SK-N-SH (cell line): ENCODE data around the gene SLC22A23. TPM values are rescaled to one million over a fixed set of nuclear protein-coding genes. Genes with fewer than 3 reads are reported as not detected.

Experiments used
- CTCF ChIA-PET: fragments of 300-600, 350-600 bp; formaldehyde crosslinking; extraction: SDS; loops from one replicate; lab custom pipeline; 2021; lab: Yijun Ruan, JAX
- POLR2A ChIA-PET: fragments of 350-600 bp; sonication (Branson Sonifier 250); formaldehyde crosslinking; extraction: SDS; loops from one replicate; lab custom pipeline; 2020; ENCODE audit warnings: antibody characterized with exemption, inconsistent platforms; lab: Yijun Ruan, JAX
- DNase-seq: peaks from one replicate; pipeline ENCODE4 v3.0.0; 2012
- H2AFZ ChIP-seq: fragments of 200-600 bp; sonication (generic); 2 replicates; pipeline ENCODE4 v1.8.1; 2016; ENCODE audit warnings: antibody characterized with exemption, mild to moderate bottlenecking, low read depth
- H3F3A ChIP-seq: fragments of 200-600 bp; sonication (generic); replicated peaks from 2 replicates; pipeline ENCODE3; 2016; ENCODE audit warnings: antibody characterized with exemption, mild to moderate bottlenecking; ENCODE audit not compliant: insufficient read depth
- H3K27ac ChIP-seq, 2 experiments: fragments of 200-500 bp in 1 of 2; fragments of 200-600 bp in 1 of 2; sonication (Bioruptor generic) in 1 of 2; sonication (generic), shearing (Covaris generic) in 1 of 2; 2 replicates each; pipeline versions ENCODE4 v1.5.1 to v1.6.1; 2014 to 2016; ENCODE audit warnings: low read depth in 2 of 2, inconsistent platforms in 1 of 2, low read length in 1 of 2, mild to moderate bottlenecking in 1 of 2, mixed read lengths in 1 of 2
- H3K27me3 ChIP-seq: fragments of 200-600 bp; sonication (generic), shearing (Covaris generic); 2 replicates; pipeline ENCODE4 v1.6.1; 2016; ENCODE audit warnings: mixed run types; ENCODE audit not compliant: insufficient read depth
- H3K36me3 ChIP-seq, 2 experiments: fragments of 200-500 bp in 1 of 2; fragments of 200-600 bp in 1 of 2; sonication (Bioruptor generic) in 1 of 2; sonication (generic) in 1 of 2; replicated peaks in 1 of 2; 2 replicates each; pipeline versions ENCODE3 to v1.5.1; 2014 to 2016; ENCODE audit warnings: low read length in 1 of 2, mild to moderate bottlenecking in 1 of 2; ENCODE audit not compliant: insufficient read depth in 2 of 2, control insufficient read depth in 1 of 2
- H3K4me1 ChIP-seq, 2 experiments: fragments of 200-500 bp in 1 of 2; fragments of 200-600 bp in 1 of 2; sonication (Bioruptor generic) in 1 of 2; sonication (generic), shearing (Covaris generic) in 1 of 2; 2 replicates each; pipeline versions ENCODE4 v1.5.1 to v1.6.1; 2014 to 2016; ENCODE audit warnings: low read depth in 1 of 2, low read length in 1 of 2, mixed run types in 1 of 2; ENCODE audit not compliant: insufficient read depth in 2 of 2, control insufficient read depth in 1 of 2
- H3K4me2 ChIP-seq: fragments of 200-600 bp; sonication (generic), shearing (Covaris generic); 2 replicates; pipeline ENCODE4 v1.6.1; 2017; ENCODE audit warnings: mixed run types
- H3K4me3 ChIP-seq, 2 experiments: fragments of 200-500 bp in 1 of 2; fragments of 200-600 bp in 1 of 2; sonication (Bioruptor generic) in 1 of 2; sonication (generic), shearing (Covaris generic) in 1 of 2; 2 replicates each; pipeline versions ENCODE4 v1.5.1 to v1.8.1; 2014 to 2016; ENCODE audit warnings: low read depth in 2 of 2, inconsistent platforms in 1 of 2, low read length in 1 of 2, mild to moderate bottlenecking in 1 of 2, mixed read lengths in 1 of 2, moderate library complexity in 1 of 2
- H3K79me2 ChIP-seq: fragments of 200-600 bp; sonication (generic); 2 replicates; pipeline ENCODE4 v1.8.1; 2017; ENCODE audit warnings: mild to moderate bottlenecking; ENCODE audit not compliant: insufficient read depth
- H3K9ac ChIP-seq: fragments of 200-600 bp; sonication (generic); 2 replicates; pipeline ENCODE4 v1.6.1; 2017; ENCODE audit warnings: mixed run types
- H3K9me2 ChIP-seq: fragments of 200-600 bp; sonication (generic); 2 replicates; pipeline ENCODE4 v1.6.1; 2017; ENCODE audit warnings: mixed run types
- H3K9me3 ChIP-seq: fragments of 200-600 bp; sonication (generic); 2 replicates; pipeline ENCODE4 v1.6.1; 2017; ENCODE audit warnings: mixed run types, mild to moderate bottlenecking, moderate library complexity
- H4K20me1 ChIP-seq: fragments of 200-600 bp; sonication (generic); 2 replicates; pipeline ENCODE4 v1.6.1; 2017; ENCODE audit warnings: mild to moderate bottlenecking, mixed run types; ENCODE audit not compliant: insufficient read depth
- CHD2 ChIP-seq: fragments of 150-350 bp; IDR thresholded peaks from 2 replicates; pipeline ENCODE4 v1.6.1; 2018; ENCODE audit warnings: low read length; ENCODE audit not compliant: partially characterized antibody
- MXI1 ChIP-seq: IDR thresholded peaks from 2 replicates; pipeline ENCODE4 v1.6.1; 2012; ENCODE audit warnings: mild to moderate bottlenecking, low read depth, low read length, improper control_type of control experiment
- POLR2AphosphoS5 ChIP-seq: IDR thresholded peaks from 2 replicates; pipeline ENCODE4 v1.6.1; 2012; ENCODE audit warnings: low read depth, low read length
- WGBS: methylation state at CpG from one replicate; pipeline ENCODE4 v1.1.6; 2017; ENCODE audit warnings: low lambda C conversion rate; 5-methylcytosine and 5-hydroxymethylcytosine counted together
- polyA plus RNA-seq, 3 experiments: library from polyadenylated mRNA; depleted of rRNA; stranded (reverse); fragments of >200 nt; gene quantifications; 2 replicates each; pipeline ENCODE4 v1.2.3, GENCODE V29; 2012
- TF ChIP-seq, protein P1 (sequence below): IDR thresholded peaks from 2 replicates; pipeline ENCODE4 v1.6.1; 2012; ENCODE audit warnings: mild to moderate bottlenecking, low read depth, low read length, moderate library complexity
- TF ChIP-seq, protein P2 (sequence below): IDR thresholded peaks from 2 replicates; pipeline ENCODE4; 2012
- TF ChIP-seq, protein P3 (sequence below): IDR thresholded peaks from 2 replicates; pipeline ENCODE4 v1.4.0; 2012; ENCODE audit warnings: low read depth, borderline replicate concordance
- TF ChIP-seq, protein P4 (sequence below): IDR thresholded peaks from 2 replicates; pipeline ENCODE4 v1.4.0; 2012; ENCODE audit warnings: low read depth, borderline replicate concordance
- TF ChIP-seq, protein P5 (sequence below): IDR thresholded peaks from 2 replicates; pipeline ENCODE4 v1.4.0; 2012; ENCODE audit warnings: low read depth

SLC22A23 gene
- polyA plus RNA-seq, 1 of the 3 experiments (the other 2 are of a cell fraction): not detected

DNA sequence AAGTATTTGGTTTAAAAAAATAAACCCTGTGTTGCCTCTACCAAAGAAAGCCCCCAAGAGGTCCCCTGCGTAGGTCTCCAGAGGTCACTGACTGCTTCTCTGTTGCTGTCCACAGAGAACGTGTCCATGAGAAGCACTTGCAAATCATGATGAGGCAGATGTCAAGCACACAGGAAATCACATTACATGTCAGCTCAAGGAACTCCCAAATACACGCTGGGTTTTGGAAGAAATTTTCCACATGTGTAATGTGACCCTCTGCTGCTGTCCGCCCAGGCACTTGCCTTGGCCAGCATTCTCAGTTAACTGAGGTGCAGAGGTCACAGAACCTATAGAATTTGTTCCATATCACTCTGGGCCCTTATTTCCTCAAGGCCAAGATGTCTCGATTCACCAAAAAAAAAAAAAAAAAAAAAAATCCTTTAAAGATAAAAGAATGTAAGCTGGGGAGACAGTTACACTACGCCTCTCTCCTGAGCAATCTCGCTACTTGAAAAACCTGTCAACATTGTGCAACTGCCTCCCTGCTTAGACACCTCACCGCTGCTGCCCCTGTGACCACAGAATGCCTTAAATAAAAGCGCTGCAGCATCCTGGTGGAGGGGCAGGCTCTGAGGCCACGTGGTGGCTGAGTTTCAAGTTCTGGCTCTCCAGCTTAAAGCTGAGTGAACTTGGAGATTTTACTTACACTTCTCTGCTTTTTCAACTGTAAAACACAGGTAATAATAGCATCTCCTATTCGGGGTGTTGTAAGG, 42.3 kb downstream of the SLC22A23 start:
- H3K4me3 ChIP-seq: no peak overlapping the region
- POLR2A ChIA-PET: no interaction called here
- no peak for TF ChIP-seq CHD2
- no peak for TF ChIP-seq MXI1
- TF ChIP-seq, protein P1, sequence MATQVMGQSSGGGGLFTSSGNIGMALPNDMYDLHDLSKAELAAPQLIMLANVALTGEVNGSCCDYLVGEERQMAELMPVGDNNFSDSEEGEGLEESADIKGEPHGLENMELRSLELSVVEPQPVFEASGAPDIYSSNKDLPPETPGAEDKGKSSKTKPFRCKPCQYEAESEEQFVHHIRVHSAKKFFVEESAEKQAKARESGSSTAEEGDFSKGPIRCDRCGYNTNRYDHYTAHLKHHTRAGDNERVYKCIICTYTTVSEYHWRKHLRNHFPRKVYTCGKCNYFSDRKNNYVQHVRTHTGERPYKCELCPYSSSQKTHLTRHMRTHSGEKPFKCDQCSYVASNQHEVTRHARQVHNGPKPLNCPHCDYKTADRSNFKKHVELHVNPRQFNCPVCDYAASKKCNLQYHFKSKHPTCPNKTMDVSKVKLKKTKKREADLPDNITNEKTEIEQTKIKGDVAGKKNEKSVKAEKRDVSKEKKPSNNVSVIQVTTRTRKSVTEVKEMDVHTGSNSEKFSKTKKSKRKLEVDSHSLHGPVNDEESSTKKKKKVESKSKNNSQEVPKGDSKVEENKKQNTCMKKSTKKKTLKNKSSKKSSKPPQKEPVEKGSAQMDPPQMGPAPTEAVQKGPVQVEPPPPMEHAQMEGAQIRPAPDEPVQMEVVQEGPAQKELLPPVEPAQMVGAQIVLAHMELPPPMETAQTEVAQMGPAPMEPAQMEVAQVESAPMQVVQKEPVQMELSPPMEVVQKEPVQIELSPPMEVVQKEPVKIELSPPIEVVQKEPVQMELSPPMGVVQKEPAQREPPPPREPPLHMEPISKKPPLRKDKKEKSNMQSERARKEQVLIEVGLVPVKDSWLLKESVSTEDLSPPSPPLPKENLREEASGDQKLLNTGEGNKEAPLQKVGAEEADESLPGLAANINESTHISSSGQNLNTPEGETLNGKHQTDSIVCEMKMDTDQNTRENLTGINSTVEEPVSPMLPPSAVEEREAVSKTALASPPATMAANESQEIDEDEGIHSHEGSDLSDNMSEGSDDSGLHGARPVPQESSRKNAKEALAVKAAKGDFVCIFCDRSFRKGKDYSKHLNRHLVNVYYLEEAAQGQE: no peak
- TF ChIP-seq, protein P2, sequence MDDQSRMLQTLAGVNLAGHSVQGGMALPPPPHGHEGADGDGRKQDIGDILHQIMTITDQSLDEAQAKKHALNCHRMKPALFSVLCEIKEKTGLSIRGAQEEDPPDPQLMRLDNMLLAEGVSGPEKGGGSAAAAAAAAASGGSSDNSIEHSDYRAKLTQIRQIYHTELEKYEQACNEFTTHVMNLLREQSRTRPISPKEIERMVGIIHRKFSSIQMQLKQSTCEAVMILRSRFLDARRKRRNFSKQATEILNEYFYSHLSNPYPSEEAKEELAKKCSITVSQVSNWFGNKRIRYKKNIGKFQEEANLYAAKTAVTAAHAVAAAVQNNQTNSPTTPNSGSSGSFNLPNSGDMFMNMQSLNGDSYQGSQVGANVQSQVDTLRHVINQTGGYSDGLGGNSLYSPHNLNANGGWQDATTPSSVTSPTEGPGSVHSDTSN: no peak
- TF ChIP-seq, protein P3, sequence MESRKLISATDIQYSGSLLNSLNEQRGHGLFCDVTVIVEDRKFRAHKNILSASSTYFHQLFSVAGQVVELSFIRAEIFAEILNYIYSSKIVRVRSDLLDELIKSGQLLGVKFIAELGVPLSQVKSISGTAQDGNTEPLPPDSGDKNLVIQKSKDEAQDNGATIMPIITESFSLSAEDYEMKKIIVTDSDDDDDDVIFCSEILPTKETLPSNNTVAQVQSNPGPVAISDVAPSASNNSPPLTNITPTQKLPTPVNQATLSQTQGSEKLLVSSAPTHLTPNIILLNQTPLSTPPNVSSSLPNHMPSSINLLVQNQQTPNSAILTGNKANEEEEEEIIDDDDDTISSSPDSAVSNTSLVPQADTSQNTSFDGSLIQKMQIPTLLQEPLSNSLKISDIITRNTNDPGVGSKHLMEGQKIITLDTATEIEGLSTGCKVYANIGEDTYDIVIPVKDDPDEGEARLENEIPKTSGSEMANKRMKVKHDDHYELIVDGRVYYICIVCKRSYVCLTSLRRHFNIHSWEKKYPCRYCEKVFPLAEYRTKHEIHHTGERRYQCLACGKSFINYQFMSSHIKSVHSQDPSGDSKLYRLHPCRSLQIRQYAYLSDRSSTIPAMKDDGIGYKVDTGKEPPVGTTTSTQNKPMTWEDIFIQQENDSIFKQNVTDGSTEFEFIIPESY: no peak
- TF ChIP-seq POLR2AphosphoS5: no peak
- TF ChIP-seq, protein P4, sequence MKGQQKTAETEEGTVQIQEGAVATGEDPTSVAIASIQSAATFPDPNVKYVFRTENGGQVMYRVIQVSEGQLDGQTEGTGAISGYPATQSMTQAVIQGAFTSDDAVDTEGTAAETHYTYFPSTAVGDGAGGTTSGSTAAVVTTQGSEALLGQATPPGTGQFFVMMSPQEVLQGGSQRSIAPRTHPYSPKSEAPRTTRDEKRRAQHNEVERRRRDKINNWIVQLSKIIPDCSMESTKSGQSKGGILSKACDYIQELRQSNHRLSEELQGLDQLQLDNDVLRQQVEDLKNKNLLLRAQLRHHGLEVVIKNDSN: no peak
- TF ChIP-seq, protein P5, sequence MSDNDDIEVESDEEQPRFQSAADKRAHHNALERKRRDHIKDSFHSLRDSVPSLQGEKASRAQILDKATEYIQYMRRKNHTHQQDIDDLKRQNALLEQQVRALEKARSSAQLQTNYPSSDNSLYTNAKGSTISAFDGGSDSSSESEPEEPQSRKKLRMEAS: no peak
- no peaks in the 10 kb centered on the region for H3K36me3 ChIP-seq
- no peak overlapping the region for H3K4me2 ChIP-seq
- H3K27me3 ChIP-seq: peaks cover 68% of the 10 kb centered on the region; the same call in 1 of the 2 replicates
- no peaks in the 10 kb centered on the region for H3F3A ChIP-seq
- H3K9ac ChIP-seq: no peak overlapping the region
- no peaks in the 10 kb centered on the region for H3K4me1 ChIP-seq
- no peak overlapping the region for H2AFZ ChIP-seq
- H3K9me2 ChIP-seq: no peaks in the 10 kb centered on the region
- WGBS: 32% methylated on average over 10 of the region's 11 CpGs
- DNase-seq: no peak
- no peaks in the 10 kb centered on the region for H4K20me1 ChIP-seq
- H3K79me2 ChIP-seq: no peaks in the 10 kb centered on the region
- CTCF ChIA-PET: interaction anchor here (0.8 kb wide), 1 partner anchor 32 kb away, joined by 3 read pairs; no protein-coding TSS in a partner anchor
- H3K27ac ChIP-seq: no peak overlapping the region
- H3K9me3 ChIP-seq: no peaks in the 10 kb centered on the region
